Measurements from ENCODE around the gene PLPP7.

DNA sequence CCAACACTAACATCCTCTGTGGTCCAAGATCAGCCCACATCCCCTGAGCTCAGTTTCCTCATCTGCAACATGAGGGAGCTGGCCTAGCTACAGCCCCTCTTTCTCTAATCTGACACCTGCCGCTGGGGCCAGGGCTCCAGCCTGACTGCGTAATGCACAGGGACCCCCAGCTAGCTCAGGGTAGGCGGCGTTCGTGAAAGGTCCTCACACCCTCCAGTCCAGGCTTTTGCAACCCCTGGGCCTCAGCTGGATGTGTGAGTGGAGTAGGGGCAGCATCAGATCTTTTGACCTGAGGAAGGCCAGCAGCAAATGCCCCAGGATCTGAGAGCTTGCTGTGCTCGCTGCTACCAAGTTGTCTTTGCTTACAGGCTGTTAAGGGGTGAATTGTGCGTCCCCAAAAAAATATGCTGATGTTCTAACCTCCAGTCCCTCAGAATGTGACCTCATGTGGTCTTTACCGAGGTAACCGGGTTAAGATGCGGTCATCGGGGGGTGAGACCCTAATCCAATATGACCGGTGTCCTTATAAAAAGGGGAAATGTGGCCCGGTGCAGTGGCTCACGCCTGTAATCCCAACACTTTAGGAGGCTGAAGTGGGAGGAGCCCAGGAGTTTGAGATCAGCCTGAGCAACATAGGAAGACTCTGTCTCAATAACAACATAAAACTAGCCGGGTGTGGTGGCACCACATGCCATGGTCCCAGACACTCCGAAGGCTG, 47.8 kb downstream of the PLPP7 start:
- TF ChIP-seq POLR2A (IDR thresholded peaks at IDR 0.05): no peak
- TF ChIP-seq CTCF (IDR thresholded peaks at IDR 0.05): no peak
